NCI-H2107 (cell line): ENCODE data around the gene ZMIZ1.

Source experiments
- DNase-seq: peaks from one replicate; lab custom pipeline; 2025; lab: John Stamatoyannopoulos, UW

ZMIZ1 gene

DNA sequence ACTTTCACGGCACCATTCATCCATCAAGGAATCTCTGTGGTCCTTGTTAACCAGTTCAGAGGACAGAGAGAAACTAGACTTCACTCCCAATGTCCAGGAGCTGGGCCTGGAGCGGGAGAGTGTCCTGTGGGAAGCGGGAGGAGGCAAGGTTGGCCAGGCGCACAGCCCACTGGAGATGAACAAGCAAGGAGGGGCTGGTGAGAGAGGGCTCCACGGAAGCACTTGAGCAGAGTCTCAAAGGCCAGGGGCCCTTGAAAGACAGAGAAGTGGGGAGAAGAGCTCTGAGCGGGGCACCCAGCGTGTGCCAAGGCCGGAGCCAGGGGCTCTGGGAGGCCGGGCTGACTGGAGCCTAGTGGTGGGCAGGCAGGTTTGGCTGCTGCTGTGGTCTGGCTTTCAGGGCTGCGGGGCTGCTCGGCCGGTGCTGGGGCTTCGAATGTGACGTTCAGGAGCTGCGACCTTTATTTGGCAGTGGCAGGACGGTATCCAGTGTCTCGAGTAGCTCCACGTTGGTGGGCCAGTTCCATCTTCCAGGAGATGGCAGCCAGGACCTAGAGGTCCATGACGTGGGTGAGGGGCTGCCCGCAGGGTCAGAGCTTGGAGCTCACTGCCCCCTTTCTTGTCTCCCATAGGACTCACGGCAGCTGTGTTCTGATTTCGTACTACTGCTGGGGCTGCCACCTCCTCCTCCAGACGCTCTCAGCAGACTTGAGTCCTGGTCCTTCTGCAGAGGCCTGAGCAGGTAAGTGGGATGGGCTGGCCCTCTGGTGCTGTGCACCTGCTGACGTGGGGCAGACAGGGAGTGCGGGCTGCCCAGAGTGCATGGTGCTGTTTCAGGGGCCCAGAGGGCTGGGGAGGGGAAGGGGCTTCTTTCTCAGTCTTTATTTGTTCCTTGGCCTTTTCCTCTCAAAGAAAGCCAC is 49.8 kb downstream of the ZMIZ1 start:
- no peak for DNase-seq

DNA sequence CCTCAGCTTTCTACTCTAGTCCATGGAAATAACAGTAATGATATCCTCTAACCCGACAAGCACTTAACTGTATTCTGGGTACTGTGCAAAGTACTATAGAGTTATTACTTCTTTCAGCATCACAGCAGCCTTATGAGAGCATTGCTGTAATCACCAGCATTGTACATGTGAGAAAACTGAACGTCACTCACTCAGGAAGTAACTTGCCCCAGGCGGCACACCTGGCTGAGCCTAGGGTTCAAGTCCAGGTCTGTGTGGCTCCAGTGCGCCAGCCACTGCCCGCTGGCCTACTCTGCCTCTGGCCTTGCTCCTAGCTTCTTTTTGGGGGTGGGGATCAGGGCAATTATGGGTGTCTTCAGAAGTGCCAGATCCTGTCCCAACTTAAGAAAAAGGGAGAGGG is 50.5 kb downstream of the ZMIZ1 start:
- no peak for DNase-seq

DNA sequence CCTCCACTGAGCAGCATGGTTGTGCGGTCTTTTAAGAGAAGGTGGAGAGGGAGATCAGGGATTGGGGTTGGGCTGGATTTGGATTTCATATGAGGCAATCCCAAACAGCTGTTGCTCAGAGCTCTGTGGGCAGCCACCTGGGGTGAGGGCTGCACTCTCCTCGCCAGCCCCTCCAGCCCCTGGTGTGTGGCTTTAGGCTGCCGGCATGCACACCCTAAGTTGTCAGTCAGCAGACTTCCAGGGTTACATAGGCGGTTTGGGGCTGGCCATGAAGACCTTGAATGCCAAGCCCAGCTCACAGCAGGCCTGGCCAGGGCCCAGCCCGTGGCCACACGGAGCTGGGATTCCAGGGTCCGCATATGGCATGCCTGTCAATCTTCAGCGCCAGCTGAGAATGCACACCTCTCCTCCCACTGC is 54.8 kb downstream of the ZMIZ1 start:
- DNase-seq = no peak

DNA sequence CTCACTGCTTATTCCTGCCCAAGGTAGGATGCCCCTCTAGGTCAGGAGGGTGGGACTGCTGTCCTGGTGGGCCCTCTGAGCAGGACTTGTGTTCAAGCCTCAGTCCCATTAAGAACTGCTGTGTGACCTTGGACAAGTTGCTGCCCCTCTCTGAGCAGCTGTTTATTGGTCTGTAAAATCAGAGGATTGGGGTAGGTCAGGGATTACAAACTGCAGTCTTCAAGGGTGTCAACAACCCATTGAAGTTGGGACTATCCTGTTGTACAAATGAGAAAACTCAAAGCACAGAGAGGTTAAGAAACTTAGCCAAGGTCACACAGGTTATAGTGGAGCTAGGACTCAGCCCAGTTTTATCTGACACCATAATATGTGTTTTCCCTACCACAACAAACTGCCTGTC is 55.3 kb downstream of the ZMIZ1 start:
- DNase-seq = no peak

DNA sequence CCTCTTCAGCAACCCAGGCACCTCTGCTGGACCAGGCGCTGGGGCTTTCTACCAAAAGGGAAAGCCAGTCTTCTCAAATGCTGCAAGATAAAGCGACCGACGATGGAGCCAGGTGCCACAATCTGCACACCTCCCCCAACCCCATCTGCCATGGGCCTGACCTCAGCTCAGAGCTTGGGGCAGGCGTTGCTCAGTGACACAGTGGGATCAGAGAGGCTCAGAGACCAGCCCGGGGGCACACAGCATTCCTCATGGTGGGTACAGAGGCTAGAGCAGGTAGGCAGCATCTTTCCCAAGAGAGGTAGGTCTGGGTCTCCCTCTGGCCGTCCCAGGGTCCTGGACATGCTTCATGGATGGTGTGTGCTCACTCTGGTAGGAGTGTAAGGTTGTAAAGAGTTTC is 56.3 kb downstream of the ZMIZ1 start:
- DNase-seq = no peak

DNA sequence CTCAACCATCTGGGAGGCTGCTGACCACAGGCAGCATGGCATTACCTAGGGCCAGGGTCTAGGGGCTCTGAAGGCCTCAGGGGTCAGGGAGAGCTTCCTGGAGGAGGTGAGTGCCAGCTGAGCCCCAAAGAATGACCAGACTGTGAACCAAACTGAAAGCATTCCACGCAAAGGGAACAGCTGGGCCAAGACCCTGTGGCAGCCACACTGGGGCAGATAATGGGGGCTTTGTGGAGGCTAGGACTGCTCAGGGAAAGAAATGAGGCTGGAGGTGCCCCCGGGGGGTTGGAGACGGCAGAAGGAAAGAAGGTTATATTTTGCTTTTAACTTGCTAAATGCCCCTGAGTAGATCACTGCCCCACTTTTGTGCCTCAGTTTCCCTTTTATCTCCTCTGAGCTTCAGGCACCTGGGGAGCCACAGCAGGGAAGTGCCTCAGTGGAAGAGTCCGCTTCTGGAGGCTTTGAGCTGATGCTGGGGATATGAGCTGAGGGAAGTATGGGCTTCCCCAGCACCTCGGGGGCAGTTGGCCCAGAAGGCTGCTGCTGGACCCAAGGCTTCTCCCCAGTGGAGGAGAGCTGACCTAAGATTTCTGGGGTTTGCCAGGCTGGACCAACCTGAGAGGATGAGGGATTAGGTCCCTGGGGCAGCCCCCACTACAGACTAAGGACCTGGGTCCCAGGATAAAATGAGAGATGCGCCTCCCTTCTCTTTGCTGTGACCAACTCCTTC is 57.8 kb downstream of the ZMIZ1 start:
- DNase-seq = no peak

DNA sequence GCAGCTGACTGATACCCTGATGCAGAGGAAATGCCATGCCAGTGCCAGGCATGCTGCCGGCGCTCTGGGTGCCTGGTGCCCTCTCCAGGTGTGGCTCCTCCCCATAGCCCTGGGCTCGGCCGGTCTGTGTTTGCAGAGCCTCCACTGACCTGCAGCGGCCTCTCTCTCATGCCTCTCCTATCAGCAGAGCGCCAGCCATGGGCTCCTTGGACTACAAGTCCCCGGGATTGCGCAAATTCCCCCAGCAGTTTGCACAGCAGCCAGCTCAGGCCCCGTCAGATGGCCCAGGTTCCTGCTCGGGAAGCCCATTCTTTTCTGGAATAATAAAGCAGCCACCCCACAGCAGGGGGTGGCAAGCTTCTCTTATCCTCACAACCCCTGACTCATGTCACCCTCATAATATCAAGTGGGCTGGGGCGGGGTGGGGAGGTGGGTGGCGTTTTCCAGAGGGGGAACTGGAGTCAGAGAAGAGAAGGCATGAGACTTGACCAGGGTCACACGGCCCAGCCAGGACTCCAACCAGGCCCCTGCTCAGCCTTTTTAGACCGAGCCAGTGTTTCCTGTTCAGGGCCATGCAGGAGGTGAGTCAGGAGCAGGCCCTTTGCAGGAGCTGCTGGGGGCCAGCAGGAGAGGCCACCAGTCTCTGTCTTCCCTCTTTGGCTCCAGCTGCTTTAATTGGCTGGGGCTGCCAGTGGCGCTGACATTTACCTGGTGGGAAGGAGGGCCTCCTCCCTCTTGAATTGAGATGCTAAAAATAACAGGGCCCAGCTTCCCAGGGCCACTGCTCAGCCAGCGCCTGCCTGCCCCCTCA is 58.6 kb downstream of the ZMIZ1 start:
- no peak for DNase-seq

DNA sequence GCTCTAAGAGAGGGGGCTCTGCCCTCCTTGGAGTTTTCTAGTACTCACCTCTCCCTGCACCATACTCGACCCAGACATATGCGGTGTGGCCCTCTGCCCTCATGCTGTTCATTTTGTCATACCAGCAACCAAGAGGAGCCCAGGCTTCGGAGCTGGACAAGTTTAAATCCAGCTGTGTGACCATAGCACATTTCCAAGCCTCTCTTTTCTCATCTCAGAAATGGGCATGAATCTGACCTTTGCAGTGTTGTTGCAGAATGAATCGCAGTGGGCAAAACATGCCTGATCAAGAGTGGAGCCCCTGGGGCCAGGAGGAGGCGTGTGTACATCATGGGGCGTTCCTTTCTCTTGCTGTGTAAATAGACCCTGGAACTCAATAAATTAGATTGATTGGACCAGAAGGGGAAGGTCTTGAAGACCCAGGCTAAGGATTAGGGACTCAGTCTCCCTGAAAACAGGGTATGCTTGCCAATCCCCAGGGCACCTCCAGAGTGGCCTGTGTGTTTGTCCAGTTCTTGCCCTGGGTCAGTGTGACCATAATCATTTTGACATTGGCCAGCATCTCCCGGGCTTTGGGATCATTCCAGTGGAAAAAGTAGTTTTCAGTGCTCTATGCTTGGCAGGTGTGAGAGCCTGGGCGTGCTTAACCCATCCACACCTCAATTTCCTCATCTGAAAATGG is 59.6 kb downstream of the ZMIZ1 start:
- no peak for DNase-seq

DNA sequence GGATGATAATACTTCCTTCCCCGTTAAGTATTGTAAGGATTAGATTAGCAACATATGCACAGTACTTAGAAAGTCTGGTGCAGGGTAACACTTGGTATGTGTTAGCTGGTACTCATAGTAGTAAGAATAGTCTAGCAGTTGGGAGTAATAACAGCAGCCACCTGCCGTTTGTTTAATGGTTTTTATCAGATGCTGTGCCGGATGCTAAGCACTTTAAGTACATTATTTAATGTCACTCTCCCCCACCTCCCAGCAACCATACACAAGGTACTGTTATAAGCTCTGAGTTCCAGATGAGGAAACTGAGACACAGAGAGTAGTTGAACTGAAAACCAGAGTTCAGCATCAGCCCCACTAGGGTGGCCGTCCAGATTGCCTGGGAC is 60.1 kb downstream of the ZMIZ1 start:
- DNase-seq = no peak

DNA sequence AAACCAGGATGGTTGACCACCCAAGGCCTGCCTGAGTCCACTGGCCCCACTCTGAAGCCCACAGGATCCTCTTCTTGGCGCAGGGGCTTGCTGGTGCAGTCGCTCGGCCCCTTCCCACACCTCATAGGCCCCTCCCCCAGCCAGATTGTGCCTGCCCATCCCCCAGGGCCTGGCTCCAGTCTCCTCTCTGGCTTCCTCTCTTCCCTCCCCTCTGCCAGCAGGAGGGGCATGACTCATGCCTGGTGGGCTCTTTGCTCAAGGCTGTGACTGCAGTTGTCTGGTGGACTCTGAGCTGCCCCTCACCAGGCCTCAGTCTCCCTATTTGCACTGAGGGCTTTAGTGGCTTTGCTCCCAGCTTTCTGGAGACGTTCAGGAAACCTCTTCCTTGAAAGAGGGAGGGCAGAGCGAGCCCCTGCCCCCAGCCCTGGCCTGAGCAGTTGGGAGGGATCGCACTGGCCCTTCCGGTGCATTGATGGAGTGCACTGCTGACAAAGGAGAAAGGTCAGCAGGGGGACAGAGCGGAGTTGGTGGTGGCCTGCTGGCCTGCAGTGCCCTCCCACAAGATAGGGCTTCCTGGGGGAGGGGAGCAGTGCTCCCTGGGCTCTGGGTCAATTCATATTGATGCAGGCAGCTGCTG is 60.7 kb downstream of the ZMIZ1 start:
- DNase-seq = no peak

DNA sequence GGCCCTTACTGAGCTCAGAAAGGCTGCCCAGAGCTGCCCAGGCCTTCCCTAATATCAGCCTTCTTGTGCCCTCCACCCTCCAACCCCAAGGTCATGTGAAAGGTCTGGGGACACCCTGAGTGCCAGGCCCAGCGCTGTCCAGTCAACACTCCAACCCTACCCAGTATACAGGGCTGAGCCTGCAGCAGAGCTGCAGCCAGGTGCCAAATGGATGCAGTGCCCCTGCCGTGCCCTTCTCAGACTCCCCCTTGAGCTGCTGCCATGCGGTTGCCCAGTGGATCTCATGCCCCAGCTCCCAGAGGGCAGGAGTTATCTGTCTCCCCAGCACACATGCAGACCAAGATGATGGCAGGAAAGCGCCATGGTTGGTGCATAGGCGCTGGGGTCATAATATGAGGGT is 61.5 kb downstream of the ZMIZ1 start:
- no peak for DNase-seq

DNA sequence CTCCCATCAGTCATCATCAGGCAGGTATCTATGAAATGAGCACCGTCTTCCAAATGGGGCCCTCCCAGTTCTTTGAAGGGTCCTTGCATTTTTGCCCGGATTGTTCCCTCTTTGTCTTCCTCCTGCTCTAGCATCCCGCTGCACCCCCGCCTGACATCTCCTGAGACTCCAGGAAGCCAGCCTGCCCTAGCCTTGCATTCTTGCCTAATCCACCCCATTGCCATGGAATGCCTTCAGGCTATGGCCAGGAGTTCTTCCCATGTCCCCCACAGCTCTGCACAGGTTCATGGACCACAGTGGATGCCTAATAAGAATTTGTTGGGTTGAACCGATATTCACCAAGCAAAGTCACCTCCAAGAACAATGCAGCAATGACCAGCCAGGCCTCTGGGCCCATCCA is 62.1 kb downstream of the ZMIZ1 start:
- no peak for DNase-seq

DNA sequence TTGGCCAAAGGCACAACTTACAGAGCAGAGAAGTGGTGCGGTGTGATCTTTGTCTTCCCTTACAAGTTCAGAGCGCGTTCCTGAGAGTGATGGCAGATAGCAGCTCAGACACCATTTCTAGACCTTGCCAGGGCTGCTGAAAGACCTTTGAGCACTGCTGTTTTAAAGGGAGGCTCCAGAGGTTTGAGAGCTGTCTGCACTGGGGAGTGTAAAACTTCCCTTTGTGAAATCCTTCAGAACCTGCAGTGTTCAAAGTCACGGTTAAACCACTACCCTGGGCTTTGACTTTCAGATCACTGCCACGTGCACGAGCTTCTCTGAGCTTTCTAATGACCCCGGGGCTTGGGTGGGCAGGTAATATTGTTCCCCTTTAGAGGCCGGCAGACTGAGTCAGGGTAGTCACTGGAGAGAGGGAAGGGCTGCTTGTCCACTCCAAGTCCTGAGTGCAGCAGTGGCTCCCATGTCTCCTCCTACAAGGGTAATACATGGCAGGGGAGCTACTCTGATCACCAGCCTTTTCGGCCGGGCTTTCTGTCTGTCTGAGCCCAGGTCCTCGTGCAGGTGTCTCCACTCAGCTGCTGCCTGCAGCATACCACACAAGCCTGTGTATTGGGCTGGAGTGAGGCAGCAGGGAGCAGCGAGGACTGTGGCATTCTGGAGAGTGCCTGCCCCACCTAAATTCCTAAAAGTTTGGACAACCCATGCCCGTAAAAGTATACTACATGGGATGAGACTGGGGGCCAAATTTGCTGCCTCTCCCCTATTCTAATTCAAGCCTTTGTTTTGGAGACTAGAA is 63.3 kb downstream of the ZMIZ1 start:
- DNase-seq = no peak

DNA sequence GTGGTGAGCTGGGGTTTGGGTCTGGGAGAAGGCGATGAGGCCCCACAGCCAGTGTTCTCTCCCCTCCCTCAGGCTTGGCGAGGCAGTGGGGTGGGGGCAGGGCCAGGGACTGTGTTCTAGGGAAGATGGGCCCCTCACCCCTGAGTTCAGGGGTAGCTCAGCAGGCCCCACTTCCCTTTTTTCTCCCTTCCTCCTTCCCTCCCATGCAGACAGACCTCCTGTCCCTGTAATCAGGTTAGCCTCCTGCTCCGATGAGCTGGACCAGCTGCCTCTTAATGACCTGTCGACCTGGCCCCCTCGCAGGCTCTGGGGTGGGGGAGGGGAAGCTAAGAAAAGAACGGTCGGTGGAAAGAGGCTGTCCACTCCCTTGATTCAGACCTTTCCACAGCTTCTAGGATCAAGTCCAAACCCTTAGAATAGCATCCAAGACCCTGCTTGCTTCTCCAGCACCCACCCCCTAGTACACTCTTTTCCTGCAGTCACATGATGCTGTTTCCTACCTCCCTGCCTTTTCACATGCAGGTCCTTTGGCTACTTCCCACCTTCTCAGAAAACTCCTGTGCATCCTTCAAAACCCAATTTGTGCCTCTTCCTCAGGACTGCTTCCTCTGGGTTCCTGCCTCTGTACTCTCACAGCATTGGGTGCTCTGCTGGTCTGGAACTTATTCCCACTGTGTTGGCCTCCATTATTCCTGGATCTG is 64.1 kb downstream of the ZMIZ1 start:
- DNase-seq = no peak

DNA sequence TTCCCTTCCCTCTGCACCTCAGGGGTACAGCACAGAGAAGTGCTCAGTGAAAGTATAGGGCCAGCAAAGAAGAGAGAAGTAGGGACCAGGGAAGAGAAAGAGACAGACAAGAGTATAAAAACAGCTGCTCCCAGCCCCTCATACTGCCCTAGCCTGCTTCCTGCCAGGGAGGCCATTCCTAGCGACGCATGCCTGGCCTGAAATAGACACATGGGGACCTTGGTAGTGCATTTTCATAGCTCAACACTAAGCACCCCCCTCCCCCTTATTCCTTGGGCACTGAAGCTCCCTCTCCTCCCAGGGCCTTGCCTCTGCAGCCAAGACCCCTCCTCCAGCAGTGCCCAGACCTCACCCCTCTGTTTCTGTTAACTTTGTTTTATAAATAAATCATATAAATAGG is 64.7 kb downstream of the ZMIZ1 start:
- DNase-seq = no peak

DNA sequence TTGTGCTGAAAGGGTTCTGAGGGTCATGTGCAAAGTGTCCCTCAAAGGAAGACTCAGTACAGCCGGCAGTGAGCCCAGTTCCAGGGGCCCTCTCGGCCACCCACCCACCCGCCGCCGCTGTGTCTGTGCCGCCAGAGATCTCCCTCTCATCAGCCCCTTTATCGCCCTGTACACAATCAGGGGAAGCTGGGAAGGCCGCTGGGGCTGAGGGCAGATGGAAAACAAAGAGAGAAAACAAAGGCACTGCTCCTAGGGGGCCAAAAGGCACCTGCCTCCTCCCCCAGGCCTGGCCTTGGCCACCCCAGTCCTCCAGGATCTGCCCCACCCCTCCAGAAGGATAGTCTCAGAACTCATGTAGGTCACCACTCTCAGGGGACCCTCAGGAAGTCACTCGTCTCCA is 67.0 kb downstream of the ZMIZ1 start:
- DNase-seq = no peak

DNA sequence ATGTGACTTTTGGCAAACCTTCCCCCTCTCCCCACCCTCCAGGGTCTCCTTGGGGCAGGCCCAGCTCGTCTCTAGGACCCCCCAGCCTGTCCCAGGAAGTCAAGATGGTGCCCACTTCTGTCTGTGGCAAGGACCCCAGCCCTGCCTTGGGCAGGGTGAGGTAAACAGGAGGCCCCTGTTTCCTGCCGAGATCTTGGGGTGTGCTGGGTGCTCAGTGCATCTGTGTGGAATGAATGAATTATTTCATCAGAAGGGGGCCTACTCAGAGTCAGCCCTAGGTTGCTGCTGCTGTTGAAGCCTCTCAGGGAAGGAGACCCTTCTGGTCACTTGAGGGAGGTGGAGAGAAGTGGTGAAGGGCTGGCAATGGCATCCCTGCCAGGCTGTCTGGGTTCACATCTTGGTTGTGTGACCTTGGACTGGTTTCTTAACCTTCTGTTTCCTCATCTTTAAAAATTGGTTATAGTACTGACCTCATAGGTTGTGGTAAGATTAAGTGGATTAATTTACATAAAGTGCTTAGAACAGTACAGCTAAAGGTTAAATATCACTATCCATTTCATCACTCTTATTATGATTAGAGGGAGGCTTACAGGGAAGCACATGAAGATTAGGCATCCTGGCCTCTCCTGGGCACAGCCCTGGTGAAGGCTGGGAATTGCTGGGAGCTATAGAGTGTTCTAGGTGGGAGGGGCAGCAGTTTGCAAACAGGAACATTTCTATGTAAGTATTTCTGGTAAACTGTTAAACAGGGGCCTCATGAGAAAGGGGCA is 67.7 kb downstream of the ZMIZ1 start:
- no peak for DNase-seq

DNA sequence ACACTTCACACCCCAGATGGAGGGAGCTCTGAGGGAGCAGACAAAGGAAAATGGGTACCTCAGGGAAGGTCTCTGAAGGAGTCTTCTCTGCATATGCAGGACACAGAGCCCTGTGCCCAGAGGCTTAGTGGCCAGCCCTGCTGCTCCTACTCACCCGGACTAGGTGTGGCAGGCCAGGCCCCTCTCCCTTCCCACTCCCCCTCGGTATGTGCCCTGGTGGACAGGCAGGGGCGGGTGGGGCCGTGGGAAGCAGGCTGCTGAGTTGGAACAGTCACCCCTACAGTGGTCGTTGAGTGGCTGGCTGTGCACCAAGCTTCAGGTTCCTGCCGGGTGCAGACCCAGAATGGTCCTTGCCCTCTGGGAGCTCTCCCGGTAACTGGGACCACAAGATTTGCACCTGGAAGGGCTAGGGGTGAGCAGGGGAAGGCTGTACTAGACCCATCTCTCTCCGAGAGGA is 68.6 kb downstream of the ZMIZ1 start:
- DNase-seq = no peak

DNA sequence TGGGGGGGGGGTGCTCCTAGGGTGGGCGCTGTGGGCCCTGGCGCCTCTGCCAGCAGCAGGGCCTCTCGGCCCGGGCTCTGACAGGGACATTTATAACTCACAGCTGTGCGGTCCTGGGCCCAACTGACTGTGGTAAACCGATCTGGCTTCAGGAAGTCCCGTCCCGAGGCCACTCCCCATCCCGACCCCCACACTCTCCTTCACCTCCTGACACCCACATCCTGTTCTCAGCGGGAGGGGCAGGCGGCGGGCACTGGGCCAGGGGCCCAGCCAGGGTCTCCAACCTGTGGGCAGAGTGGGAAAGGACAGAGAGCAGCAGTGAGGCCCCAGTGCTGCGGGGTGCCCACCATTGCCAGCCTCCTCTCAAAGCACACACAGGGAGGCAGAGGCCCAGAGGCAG is 69.1 kb downstream of the ZMIZ1 start:
- DNase-seq = no peak
